Measurements from ENCODE around the gene NFKBIZ. TPM values are rescaled to one million over a fixed set of nuclear protein-coding genes. Genes with fewer than 3 reads are reported as not detected.

The NFKBIZ gene
- total RNA-seq, 1 experiment from 2014 or later: 63.0 TPM

DNA sequence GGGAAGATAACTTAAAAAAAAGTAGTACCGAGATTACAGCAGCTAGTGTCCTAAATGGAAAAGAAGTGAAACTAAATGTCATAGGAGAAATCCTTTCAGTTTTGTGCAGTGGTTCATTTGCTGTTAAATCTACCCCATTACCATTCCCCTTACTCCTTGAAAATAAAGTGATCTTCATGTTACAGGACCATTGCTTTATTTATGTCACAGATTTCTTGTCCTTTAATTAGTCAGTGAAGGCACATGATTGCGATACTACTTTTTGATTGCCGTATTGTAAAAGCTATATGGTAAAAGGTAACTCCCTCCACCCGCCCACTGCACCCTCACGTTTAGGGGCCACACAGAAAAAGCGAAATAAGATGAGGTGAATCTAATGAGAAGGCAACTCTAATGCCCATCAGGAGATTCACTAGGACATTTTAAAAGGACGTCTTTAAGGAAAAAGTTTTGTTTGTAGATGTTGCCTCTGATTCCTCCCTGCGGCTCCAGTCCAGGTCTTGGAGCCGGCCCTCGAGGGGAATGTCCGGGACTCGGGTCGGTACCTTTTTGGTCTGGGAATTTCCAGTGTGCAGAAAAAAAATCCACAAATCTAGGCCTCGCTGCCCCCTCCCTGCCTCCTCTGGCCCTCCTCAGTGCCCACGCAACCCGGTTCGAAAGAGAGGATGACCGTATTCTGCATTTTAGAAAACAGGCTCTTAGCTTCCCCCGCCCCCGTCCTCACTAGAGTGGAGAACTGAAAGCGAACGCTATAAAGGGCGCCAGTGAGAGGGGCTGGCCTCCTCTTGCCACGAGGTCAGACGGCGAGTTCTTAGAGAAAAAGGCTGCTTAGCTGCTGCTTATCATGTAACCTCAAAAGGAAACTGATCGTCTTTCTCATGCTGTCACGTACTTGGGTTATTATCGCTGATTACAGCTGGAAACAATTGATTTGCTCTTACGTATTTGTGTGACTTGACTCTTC lies 21.8 kb upstream of the NFKBIZ start:
- Histone ChIP-seq H3K27me3 (ENCODE audit: low read length) (no peaks in the 10 kb centered on the region), H3K9ac (ENCODE audit: low read length) (peak overlapping the region; percentile 84), H3K27ac (ENCODE audit: low read length) (peak overlapping the region; percentile 79), H3K9me3 (ENCODE audit: low read length) (no peaks in the 10 kb centered on the region), H3K4me2 (ENCODE audit: low read length) (peak overlapping the region; percentile 92), H3F3A (ENCODE audit: low read length, unreplicated experiment) (no peaks in the 10 kb centered on the region), H3K4me1 (ENCODE audit: insufficient read depth, low read length) (peaks cover 20% of the 10 kb centered on the region), H4K20me1 (ENCODE audit: low read length) (no peaks in the 10 kb centered on the region), H3K4me3 (ENCODE audit: low read length) (peak overlapping the region; percentile 76), H2AFZ (ENCODE audit: low read length) (peak overlapping the region; percentile 90), H3K79me2 (ENCODE audit: low read length) (peaks cover 6% of the 10 kb centered on the region; the same call in 1 of the 2 replicates), H3K9me2 (replicated peaks; ENCODE audit: low read length) (no peaks in the 10 kb centered on the region), H3K36me3 (ENCODE audit: low read depth, low read length) (no peaks in the 10 kb centered on the region)
- BruUV-seq (replicated peaks): TSS peak; percentile 71
- POLR2A ChIA-PET (ENCODE audit: unreplicated experiment): interaction anchor here (0.9 to 1.0 kb wide), 4 partner anchors 22 to 398 kb away, joined by 3 to 6 read pairs (median 4); partner anchors contain the start of gene NFKBIZ
- CTCF ChIA-PET: interaction anchor here (0.6 kb wide), 1 partner anchor 21 kb away, joined by 3 read pairs; no protein-coding TSS in a partner anchor
- TF ChIP-seq EZH2phosphoT487 (IDR thresholded peaks at IDR 0.05; ENCODE audit: borderline replicate concordance, low read length) (no peak), EZH2 (IDR thresholded peaks at IDR 0.05; ENCODE audit: low read length, unreplicated experiment) (no peak), CTCF (conservative IDR thresholded peaks at IDR 0.05; ENCODE audit: low read depth, low read length) (no peak)
- DNase-seq: peak; percentile 65
- ATAC-seq: peak; percentile 75
- intact Hi-C loops (cut with micrococcal nuclease): loop anchor here (2.0 kb wide), 1 partner anchor 21 kb away; the partner anchor contains the start of gene NFKBIZ

DNA sequence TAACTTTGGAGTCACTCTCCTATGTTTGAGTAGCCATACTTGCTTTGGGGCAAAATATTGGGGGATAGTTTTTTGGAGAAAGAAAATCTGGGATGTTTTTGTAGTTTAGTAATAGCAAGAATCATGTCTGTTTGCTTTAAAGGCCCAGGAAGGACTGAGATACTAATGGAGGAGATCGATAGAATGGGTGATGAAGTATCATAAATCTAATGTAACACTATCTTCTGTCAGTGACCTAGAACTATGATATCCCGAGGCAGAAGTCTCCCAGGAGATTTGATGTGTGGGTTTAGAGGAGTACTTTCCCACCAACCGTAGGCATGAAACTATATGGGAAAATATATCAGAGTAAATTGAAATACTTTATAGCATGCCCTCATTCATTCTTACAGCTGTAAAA lies 21.0 kb upstream of the NFKBIZ start:
- no peak for DNase-seq
- no peaks in the 10 kb centered on the region for H4K20me1 ChIP-seq (ENCODE audit: low read length)
- no peaks in the 10 kb centered on the region for H3K9me2 ChIP-seq (replicated peaks; ENCODE audit: low read length)
- H3K4me3 ChIP-seq (ENCODE audit: low read length): peak overlapping the region; percentile 76
- no peaks in the 10 kb centered on the region for H3K36me3 ChIP-seq (ENCODE audit: low read depth, low read length)
- ChIA-PET POLR2A (ENCODE audit: unreplicated experiment) (no interaction called here), CTCF (no interaction called here)
- TF ChIP-seq CTCF (conservative IDR thresholded peaks at IDR 0.05; ENCODE audit: low read depth, low read length) (no peak), EZH2 (IDR thresholded peaks at IDR 0.05; ENCODE audit: low read length, unreplicated experiment) (no peak), EZH2phosphoT487 (IDR thresholded peaks at IDR 0.05; ENCODE audit: borderline replicate concordance, low read length) (no peak)
- H2AFZ ChIP-seq (ENCODE audit: low read length): peak overlapping the region; percentile 90
- peaks cover 20% of the 10 kb centered on the region for H3K4me1 ChIP-seq (ENCODE audit: insufficient read depth, low read length)
- H3K27me3 ChIP-seq (ENCODE audit: low read length): no peaks in the 10 kb centered on the region
- H3K9me3 ChIP-seq (ENCODE audit: low read length): no peaks in the 10 kb centered on the region
- no TSS peak for BruUV-seq (replicated peaks)
- H3K4me2 ChIP-seq (ENCODE audit: low read length): peak overlapping the region; percentile 92
- peak overlapping the region; percentile 79 for H3K27ac ChIP-seq (ENCODE audit: low read length)
- peak overlapping the region; percentile 84 for H3K9ac ChIP-seq (ENCODE audit: low read length)
- peaks cover 6% of the 10 kb centered on the region; the same call in 1 of the 2 replicates for H3K79me2 ChIP-seq (ENCODE audit: low read length)
- ATAC-seq: 0 out of 2 replicates have a peak, but pooled peaks have one; percentile 2
- no peaks in the 10 kb centered on the region for H3F3A ChIP-seq (ENCODE audit: low read length, unreplicated experiment)
- intact Hi-C loops (cut with micrococcal nuclease): no loop called here

Data from PC-3 (cell line).